Tibial artery (tissue), 4 donors: ENCODE measurements around the gene SPTLC1.

ENCODE experiments used
- DNase-seq, 2 donors: peaks; one replicate each; pipeline ENCODE4 v3.0.0-alpha.2; 2019
- H3K27ac ChIP-seq, 2 donors: fragments of 200-600 bp; sonication (generic) in 1 of 2; 1 replicate in 1 of 2; 2 replicates in 1 of 2; pipeline ENCODE4 v1.5.1; 2018 to 2019; ENCODE audit warnings: mild to moderate bottlenecking in 1 of 2
- H3K27me3 ChIP-seq, 2 donors: fragments of 200-600 bp; sonication (generic) in 1 of 2; one replicate each; pipeline versions ENCODE4 v1.5.1 to v1.6.0; 2016 to 2019
- H3K36me3 ChIP-seq, 3 donors: fragments of 200-600 bp; sonication (generic) in 2 of 3; one replicate each; pipeline ENCODE4 v1.5.1; 2016 to 2019; ENCODE audit warnings: mild to moderate bottlenecking in 2 of 3
- H3K4me1 ChIP-seq, 4 donors: fragments of 200-600 bp; sonication (generic) in 2 of 4; 1 replicate in 3 of 4; 2 replicates in 1 of 4; pipeline ENCODE4 v1.5.1; 2016 to 2019
- H3K4me3 ChIP-seq, 2 donors: fragments of 200-600 bp; sonication (generic) in 1 of 2; 1 replicate in 1 of 2; 2 replicates in 1 of 2; pipeline ENCODE4 v1.5.1; 2018 to 2019; ENCODE audit warnings: mild to moderate bottlenecking in 2 of 2
- H3K9me3 ChIP-seq, 3 donors: fragments of 200-600 bp; sonication (generic) in 1 of 3; one replicate each; pipeline ENCODE4 v1.5.1; 2016 to 2019
- intact Hi-C: fragments of 100-400 bp; cut with DNase I; formaldehyde crosslinking; loops from one replicate; pipeline ENCODE4 v1.15.0; 2023; ENCODE audit warnings: low total_unique reads
- TF ChIP-seq, protein P1 (sequence below), 2 experiments: fragments of 200-600 bp in 1 of 2; fragments of 450-650 bp in 1 of 2; IDR thresholded peaks; one replicate each; pipeline ENCODE4 v1.5.1; 2017 to 2019; ENCODE audit warnings: antibody characterized with exemption in 2 of 2, mild to moderate bottlenecking in 1 of 2, moderate library complexity in 1 of 2

SPTLC1 gene

GRCh38 chr9:92077888-92078287 lies 37.3 kb downstream of the SPTLC1 start:
- no peak for DNase-seq
- peaks cover 6 to 70% (median 58%) of the 10 kb centered on the region in 3 donors for H3K36me3 ChIP-seq
- no peak overlapping the region for H3K27ac ChIP-seq
- intact Hi-C loops: no loop called here
- H3K9me3 ChIP-seq: no peaks in the 10 kb centered on the region
- TF ChIP-seq, protein P1, sequence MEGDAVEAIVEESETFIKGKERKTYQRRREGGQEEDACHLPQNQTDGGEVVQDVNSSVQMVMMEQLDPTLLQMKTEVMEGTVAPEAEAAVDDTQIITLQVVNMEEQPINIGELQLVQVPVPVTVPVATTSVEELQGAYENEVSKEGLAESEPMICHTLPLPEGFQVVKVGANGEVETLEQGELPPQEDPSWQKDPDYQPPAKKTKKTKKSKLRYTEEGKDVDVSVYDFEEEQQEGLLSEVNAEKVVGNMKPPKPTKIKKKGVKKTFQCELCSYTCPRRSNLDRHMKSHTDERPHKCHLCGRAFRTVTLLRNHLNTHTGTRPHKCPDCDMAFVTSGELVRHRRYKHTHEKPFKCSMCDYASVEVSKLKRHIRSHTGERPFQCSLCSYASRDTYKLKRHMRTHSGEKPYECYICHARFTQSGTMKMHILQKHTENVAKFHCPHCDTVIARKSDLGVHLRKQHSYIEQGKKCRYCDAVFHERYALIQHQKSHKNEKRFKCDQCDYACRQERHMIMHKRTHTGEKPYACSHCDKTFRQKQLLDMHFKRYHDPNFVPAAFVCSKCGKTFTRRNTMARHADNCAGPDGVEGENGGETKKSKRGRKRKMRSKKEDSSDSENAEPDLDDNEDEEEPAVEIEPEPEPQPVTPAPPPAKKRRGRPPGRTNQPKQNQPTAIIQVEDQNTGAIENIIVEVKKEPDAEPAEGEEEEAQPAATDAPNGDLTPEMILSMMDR (IDR thresholded peaks at IDR 0.05): no peak
- H3K27me3 ChIP-seq: no peaks in the 10 kb centered on the region
- no peaks in the 10 kb centered on the region for H3K4me1 ChIP-seq
- no peak overlapping the region for H3K4me3 ChIP-seq

DNA sequence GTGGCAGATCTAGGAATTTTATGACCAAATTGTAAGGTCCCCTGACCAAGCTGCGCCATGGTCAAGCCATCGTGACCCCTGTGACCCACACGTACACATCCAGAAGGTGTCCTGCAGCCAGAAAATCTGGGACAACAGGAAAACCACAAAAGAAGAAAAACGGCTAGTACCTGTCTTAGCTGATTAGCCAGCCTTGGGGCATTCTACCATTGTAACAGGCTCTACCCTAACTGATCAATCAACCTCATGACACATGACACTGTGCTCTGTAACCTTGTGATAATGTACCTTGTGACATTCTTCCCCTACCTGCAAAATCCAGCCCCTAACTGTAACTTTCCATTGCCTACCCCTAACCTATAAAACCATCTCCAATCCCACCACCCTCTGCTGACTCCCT lies 43.6 kb downstream of the SPTLC1 start:
- DNase-seq: no peak
- Histone ChIP-seq H3K9me3 (no peaks in the 10 kb centered on the region), H3K36me3 (peaks cover 1 to 72% (median 38%) of the 10 kb centered on the region in 3 donors)

DNA sequence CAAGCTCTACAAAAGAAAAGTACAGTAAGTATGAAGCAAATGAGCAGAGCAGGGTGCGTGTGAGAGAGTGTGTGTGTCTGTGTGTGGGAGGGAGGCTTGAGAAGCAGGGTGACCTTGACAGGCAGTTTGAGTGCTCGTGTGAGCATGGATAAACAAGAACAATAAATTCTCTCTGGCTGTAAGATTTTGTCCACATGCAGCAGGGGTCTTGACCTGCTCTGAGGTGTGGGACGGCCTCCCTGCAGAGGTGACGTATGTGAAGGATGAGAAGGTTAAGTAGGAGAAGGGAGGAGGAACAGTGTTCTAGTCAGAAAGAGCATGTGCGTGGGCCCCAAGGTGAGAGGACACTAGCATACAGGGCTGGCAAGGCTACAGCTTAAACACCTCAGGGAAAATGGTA lies 49.0 kb downstream of the SPTLC1 start:
- Histone ChIP-seq H3K4me3 (no peak overlapping the region), H3K27me3 (no peaks in the 10 kb centered on the region), H3K4me1 (no peaks in the 10 kb centered on the region), H3K27ac (no peak overlapping the region), H3K9me3 (peaks cover 0 to 21% (median 6%) of the 10 kb centered on the region in 3 donors), H3K36me3 (peaks cover 33 to 74% (median 63%) of the 10 kb centered on the region in 3 donors)
- DNase-seq: no peak
- TF ChIP-seq, protein P1 (IDR thresholded peaks at IDR 0.05): no peak
- intact Hi-C loops: no loop called here

More for the DNA sequence above, 43.6 kb downstream of the SPTLC1 start:
- no peaks in the 10 kb centered on the region for H3K4me1 ChIP-seq
- H3K27me3 ChIP-seq: no peaks in the 10 kb centered on the region
- intact Hi-C loops: no loop called here
- H3K27ac ChIP-seq: no peak overlapping the region
- TF ChIP-seq, protein P1 (IDR thresholded peaks at IDR 0.05): no peak
- no peak overlapping the region for H3K4me3 ChIP-seq

DNA sequence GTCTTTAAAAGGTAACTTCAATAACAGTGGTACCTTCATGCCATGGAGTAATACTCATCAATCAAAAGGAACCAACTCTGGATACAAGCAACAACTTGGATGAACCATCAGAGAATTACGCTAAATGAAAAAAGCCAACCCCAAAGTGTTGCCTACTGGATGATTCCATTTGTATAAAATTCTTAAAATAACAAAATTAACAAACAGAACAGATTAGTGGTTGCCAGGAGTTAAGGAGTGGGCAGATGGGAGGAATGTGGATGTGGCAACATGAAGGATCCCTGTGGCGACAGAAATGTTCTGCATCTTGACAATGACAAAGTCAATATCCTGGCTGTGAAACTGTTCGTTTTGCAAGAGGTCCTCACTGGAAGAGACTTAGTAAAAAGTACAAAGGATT lies 50.5 kb downstream of the SPTLC1 start:
- TF ChIP-seq, protein P1 (IDR thresholded peaks at IDR 0.05): no peak
- intact Hi-C loops: no loop called here

DNA sequence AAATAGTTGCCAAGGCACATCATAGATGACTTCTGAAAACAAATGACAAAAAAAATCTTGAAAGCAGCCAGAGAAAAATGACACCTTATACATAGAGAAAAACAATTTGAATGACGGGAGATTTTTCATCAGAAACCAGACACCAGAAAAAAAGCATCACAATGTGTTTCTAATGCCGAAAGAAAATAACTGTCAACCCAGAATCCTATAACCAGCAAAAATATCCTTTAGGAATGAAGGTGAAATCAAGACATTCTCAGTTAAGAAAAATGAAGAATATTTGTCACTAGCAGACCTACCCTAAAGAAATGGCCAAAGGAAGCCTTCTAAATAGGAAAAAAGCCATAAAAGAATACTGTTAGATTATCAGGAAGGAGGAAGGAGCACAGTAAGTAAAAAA lies 54.0 kb downstream of the SPTLC1 start:
- H3K9me3 ChIP-seq: peaks cover 0 to 27% (median 6%) of the 10 kb centered on the region in 3 donors
- no peaks in the 10 kb centered on the region for H3K27me3 ChIP-seq
- TF ChIP-seq, protein P1 (IDR thresholded peaks at IDR 0.05): no peak
- no peaks in the 10 kb centered on the region for H3K4me1 ChIP-seq
- H3K27ac ChIP-seq: no peak overlapping the region
- H3K36me3 ChIP-seq: peaks cover 36 to 57% (median 37%) of the 10 kb centered on the region in 3 donors
- DNase-seq: no peak
- H3K4me3 ChIP-seq: no peak overlapping the region
- intact Hi-C loops: no loop called here

More for the DNA sequence above, 50.5 kb downstream of the SPTLC1 start:
- Histone ChIP-seq H3K27me3 (no peaks in the 10 kb centered on the region), H3K9me3 (peaks cover 0 to 27% (median 6%) of the 10 kb centered on the region in 3 donors), H3K4me3 (no peak overlapping the region), H3K36me3 (peaks cover 38 to 73% (median 55%) of the 10 kb centered on the region in 3 donors), H3K4me1 (no peaks in the 10 kb centered on the region), H3K27ac (no peak overlapping the region)
- no peak for DNase-seq

DNA sequence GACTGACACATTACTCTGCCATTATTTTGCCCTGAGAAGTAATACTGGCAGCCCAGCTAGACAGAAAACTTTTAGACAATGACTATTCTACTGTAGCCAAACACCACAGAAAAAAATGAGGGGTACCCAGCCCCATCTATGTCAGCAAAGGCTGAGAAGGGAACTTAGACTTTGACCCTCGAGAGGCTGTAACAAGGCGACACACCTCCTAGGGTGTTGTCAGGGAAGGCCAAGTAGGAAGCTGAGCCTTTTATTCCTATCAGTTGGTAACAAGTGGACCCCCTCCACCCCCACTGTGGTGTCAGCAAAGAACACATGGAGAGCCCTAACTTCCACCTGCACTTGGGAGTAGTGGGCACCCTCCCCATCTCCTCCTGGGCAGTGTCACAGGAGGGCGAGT lies 55.6 kb downstream of the SPTLC1 start:
- H3K27ac ChIP-seq: no peak overlapping the region
- peaks cover 33 to 51% (median 36%) of the 10 kb centered on the region in 3 donors for H3K36me3 ChIP-seq
- peaks cover 0 to 22% (median 6%) of the 10 kb centered on the region in 3 donors for H3K9me3 ChIP-seq
- H3K27me3 ChIP-seq: no peaks in the 10 kb centered on the region
- H3K4me3 ChIP-seq: no peak overlapping the region
- TF ChIP-seq, protein P1 (IDR thresholded peaks at IDR 0.05): no peak
- no peak for DNase-seq
- no peaks in the 10 kb centered on the region for H3K4me1 ChIP-seq
- intact Hi-C loops: no loop called here
